HG03342 (cell line): ENCODE data around the gene SHC3.
"Not testable (repeated sequence)": the region's sequence is repeated elsewhere in the genome, so short reads cannot be mapped to it uniquely, and the experiment has no call there.

ENCODE experiments used
- ATAC-seq: cut with Tn5 transposase; IDR thresholded peaks from one replicate; pipeline ENCODE4 v1.9.1; 2021; ENCODE audit warnings: mild to moderate bottlenecking, moderate library complexity; ENCODE audit not compliant: unreplicated experiment

SHC3 gene, protein sequence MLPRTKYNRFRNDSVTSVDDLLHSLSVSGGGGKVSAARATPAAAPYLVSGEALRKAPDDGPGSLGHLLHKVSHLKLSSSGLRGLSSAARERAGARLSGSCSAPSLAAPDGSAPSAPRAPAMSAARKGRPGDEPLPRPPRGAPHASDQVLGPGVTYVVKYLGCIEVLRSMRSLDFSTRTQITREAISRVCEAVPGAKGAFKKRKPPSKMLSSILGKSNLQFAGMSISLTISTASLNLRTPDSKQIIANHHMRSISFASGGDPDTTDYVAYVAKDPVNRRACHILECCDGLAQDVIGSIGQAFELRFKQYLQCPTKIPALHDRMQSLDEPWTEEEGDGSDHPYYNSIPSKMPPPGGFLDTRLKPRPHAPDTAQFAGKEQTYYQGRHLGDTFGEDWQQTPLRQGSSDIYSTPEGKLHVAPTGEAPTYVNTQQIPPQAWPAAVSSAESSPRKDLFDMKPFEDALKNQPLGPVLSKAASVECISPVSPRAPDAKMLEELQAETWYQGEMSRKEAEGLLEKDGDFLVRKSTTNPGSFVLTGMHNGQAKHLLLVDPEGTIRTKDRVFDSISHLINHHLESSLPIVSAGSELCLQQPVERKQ

DNA sequence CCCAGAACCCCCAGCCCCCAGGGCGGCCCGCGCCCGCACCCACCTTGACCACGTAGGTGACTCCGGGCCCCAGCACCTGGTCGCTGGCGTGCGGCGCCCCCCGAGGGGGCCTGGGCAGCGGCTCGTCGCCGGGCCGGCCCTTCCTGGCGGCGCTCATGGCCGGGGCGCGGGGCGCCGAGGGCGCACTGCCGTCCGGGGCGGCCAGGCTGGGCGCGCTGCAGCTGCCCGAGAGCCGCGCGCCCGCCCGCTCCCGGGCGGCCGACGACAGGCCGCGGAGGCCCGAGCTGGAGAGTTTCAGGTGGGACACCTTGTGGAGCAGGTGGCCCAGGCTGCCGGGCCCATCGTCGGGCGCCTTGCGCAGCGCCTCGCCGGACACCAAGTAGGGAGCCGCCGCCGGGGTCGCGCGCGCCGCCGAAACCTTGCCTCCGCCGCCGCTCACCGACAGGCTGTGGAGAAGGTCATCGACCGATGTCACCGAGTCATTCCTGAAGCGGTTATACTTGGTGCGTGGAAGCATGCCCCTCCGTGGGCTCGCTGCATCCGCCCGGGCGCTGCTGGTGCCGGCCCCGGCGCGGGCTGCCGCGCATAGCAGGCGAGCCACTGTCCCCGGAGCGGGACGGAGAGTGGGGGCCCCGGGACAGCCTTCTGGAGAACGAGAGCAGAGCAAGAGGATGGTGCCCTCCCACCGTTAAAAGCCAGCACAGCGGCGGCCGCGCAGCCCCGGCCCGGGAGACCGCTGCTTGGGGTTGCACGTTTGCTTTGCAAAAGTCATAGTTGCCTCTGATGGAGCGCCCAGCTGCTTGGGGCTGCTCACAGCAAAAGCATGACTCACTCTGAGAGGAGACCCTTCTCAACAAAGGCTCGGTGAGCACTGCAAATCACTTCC is at the start of gene SHC3:
Gene SHC3, minus strand, starts transcription at position 875 of the 886 bp plus-strand sequence. Its CDS starts 358 bp downstream, at position 517.
- ATAC-seq: no peak

DNA sequence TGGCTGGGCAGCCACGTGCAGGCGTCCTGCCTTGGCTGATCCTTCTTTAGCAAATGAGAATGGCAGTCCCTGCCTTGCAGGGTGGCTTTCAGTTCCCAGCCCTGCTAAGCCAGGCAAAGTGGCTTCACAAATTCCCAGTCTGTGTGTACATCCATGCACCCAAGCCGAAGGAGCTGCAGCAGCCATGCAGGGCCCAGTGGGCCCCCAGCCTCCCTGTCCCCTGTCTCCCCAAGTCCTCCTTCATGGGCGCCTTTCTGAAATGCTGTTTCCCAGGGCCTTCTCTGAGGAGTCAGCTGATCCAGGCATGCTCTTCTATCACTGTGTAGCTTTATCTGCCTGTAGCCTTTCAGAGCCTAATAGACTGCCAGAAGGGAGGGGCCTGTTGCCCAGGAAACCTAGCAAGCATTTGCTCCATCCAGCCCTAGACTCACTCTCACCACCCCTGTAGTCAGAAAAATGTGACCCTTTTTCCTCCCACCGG is 47.4 kb upstream of the SHC3 start:
- ATAC-seq: no peak

DNA sequence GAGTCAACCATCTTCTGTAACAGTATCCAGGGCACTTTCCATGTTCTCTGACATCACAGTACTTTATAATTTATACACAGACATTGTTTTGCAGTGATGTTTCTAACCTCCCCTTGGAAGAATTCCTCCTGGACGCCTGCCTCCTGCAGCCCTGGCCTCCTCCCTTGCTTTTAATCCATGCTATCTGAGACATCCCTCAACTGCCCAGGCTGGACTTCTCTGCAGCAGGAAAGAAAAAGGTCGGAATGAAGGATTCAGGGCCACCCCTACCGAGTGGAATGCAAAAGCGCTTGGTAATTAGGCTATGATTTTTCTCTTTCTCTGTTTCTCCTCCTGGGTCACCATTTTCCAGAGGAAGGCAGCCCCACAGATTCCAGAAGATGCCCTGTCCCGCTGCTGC is 47.0 kb upstream of the SHC3 start:
- ATAC-seq: no peak

DNA sequence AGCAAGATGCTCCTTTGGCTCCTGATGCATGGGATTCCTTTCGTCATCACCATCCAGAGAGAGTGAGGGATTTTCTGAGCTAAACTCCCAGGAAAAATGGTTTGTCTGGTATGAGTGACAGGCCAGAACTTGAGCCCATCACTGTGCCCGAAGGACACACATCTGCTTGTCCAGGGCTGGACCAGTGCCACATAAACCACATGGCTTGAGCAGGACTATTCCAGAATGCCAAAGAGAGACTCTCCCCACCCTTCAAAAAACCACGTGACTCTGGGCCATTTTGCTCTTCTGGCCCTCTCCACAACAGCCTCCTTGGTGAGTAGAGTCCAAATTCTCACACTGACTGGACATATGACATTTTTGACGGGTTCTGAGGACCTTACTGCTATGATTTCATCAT is 46.4 kb upstream of the SHC3 start:
- ATAC-seq: no peak

DNA sequence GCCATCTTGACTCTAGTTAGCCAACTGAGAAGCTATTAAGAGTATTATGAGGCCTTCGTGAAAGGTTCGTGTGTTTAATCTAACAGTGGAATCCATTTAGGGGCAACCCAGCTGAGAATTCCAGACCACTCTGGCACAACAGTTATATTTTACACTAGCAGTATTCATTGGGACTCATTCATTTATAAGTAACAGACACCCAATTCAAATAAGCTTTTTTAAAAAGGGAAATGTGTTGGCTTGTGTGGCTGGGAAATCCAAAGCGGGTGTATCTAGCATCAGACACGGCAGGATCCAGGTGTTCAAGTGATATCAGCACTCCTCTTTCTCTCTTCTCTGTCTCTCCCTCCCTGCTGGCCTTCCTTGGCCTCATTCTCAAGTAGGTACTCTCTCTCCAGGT is 46.0 kb upstream of the SHC3 start:
- no peak for ATAC-seq

DNA sequence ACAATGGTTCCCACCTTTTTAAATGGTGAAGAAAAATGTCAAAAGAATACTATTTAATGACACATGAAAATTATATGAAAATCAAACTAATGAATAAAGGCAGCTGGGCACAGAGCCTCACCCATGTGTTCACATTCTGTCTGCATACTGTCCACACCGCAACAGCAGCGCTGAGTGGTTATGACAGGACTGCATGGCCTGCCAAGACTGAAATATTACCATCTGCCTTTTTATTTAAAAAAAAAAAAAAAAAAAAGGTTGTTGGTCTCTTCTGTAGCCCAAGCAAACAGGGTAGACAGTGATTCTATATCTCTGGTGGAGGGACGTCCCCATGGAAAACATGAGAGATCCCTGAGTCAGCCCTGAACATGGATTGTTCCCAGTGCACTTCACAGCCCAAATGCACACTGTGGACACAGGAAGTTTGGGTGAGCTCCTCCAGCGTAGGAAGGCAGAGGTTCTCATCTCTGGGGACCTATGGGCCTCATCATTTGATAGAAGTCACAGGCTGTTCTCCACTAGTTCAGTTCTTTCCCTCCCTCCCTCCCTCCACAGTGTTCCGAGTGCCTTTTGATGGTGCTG is 44.9 kb upstream of the SHC3 start:
- ATAC-seq: no peak

DNA sequence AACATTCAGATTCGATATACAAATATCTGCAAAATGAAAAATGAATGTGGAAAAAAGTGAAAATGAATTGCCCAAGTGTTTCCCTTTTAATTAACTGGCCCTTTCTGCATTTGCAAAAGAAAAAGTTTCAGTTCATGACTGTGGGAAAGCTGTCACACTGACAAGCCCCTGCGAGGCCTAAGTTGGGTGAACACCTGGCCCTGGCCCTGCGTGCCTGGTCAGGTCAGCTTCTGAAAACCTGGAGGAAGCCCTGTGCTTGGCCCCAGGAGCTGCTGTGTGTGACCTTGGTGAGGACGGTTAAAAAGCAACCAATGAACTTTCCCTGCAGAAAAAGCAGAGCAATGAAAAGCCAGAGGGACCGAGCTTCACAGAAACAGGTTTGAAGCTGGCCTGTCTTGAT is 41.0 kb upstream of the SHC3 start:
- no peak for ATAC-seq

DNA sequence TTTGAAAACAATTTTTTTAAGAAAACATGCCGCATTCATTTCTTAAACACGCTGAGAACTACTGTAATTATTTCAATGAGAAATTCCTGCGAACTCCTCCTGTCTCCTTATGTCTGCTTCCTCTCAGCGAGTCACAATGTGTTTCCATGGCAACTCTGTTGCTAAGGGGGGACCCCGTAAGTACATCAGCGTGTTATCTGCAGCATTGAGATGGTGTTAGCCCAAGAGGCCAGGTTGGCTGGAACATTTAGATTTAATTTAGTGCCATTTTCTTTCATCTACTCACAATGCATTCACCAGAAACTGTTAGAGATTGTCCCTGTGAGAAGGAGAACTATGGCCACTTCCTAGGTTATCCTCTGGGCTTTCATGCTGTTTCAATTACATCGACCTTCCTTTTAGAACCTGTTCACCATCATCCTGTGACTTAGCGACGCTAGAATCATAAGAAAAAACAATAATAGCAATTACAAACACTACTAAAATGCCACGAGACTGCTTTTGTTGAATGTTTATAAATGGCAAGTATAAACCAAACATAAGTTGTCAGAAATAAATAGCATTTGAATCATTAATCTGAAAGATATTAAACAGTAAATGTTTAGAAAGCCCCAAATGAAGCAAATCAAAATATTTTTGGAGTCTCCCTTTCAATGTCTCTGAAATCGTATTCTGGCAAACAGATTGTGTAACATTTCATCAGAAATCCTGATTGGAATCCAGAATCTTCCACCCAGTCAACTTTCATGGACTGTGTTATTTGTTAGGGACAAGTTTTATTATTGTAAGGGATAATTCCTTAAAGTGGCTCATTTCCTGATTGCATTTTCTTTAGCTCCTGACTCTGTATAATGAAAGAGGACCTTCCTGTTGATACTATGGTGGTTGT is 39.7 kb upstream of the SHC3 start:
- no peak for ATAC-seq

DNA sequence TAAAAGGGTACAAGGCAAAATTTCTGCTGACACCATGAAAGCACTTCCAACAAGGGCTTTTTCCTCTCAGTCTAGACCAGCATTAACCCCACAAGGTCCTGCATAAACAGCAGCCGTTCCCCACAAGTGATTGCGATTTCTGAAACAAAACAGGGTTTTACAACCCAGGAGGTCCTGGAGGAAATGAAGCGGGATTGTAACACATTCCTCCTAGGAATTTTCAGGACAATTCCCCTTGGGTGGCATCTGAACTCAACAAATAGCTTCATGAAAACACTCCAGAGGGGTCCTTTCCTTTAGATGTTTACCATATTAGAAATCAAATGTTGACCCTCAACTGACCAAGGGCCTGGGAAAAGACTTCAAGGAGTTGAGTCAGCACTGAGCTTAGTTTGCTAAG is 36.7 kb upstream of the SHC3 start:
- no peak for ATAC-seq

DNA sequence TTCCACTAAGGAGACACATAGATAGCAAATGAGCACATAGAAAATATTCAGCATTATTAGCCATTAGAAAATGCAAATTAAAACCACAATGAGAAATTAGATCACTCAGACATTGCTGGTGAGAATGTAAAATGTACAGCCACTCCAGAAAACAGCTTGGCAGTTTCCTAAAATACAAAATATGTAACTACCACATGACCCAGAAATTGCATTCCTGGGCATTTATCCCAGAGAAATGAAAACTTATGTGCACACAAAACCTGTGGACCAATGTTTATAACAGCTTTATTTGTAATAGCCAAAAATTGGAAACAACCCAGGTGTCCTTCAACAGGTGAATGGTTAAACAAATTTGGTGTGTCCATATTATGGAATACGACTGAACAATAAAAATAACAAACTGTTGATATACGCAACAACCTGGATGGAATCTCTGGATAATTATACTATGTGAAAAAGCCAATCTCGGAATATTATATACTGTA is 34.8 kb upstream of the SHC3 start:
- no peak for ATAC-seq

DNA sequence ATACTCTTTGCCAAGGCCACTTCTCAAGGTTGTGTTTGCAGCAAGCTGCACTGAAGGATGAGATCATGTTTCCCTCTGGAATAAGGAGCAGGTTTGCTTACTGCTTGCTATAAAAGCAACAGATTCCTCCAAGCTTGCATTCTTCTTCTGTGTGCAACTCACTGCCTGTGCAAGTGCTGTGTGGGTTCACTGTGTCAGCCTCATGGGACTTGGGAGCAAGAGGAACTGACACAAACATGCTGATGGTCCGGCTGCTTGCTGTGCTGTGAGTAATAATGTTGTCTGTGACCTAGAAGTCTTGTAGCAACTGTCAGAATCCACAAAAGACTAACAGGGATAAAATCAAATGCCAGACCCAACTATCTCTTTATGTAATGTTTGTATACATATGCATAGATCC is 33.6 kb upstream of the SHC3 start:
- ATAC-seq: no peak

DNA sequence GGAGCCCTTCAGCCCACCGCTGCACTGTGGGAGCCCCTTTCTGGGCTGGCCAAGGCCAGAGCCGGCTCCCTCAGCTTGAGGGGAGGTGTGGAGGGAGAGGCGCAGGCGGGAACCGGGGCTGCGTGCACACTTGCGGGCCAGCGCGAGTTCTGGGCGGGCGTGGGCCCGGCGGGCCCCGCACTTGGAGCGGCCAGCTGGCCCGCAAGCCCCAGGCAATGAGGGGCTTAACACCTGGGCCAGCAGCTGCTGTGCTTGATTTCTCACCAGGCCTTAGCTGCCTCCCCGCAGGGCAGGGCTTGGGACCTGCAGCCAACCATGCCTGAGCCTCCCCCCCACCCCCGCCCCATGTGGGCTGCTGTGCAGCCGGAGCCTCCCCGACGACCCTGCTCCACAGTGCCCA is 30.7 kb upstream of the SHC3 start:
- ATAC-seq: not testable (repeated sequence)

DNA sequence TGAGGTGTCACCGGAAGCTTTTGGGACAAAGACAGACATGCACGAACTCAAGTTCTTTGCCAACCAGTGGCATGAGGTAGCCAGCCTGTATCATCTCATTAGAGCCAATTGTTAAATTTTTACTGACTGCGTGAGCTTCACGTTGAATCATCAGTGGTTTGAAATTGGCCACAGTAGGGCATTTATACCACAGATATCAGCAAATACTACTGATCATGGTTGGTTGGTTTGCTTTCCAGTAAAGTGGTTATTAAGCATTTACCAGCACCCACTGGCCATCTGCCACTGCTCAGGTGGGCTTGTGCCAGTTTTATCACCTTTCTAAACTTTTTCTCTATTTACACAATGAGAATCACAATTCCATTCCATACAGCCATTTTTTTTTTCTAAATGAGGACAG is 28.4 kb upstream of the SHC3 start:
- no peak for ATAC-seq

DNA sequence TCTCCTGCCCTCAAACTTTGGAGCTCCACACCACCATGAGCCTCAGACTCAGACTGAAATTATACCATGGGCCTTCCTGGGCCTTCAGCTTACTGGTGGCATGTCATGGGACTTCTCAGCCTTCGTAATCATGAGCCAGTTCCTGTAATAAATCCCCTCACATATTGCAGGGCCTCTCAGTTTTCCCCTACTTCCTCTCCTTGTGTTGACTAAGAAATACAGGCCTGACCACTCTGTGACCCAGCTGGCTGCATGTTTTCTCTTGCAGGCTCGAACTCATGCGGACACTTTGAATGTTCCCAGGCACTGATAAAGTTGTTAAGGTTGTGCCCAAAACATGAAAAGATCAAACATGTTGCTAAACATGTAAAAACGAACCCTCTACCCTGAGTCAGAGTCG is 26.2 kb upstream of the SHC3 start:
- ATAC-seq: no peak

DNA sequence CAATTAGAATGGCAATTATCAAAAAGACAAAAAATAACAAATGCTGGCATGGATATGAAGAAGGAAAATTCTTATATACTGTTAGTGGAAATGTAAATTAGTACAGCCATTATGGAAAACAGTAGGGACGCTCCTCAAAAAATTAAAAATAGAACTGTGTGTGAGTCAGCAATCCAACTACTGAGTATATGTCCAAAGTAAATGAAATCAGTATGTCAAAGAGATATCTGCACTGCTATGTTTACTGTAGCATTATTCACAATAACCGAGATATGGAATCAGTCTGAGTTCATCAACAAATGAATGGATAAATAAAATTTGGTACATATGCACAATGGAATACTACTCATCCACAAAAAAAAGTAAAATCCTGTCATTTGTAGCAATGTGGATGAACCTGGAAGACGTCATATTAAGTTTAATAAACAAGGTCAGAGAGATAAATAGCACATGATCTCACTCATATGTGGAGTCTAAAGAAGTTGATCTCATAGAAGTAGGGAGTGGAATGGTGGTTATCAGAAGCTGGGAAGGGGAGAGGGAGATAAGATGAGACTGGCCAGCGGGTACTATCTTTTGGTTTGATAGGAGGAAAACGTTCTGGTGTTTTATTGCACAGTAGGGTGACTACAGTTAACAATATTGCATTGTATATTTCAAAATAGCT is 16.6 kb upstream of the SHC3 start:
- no peak for ATAC-seq

DNA sequence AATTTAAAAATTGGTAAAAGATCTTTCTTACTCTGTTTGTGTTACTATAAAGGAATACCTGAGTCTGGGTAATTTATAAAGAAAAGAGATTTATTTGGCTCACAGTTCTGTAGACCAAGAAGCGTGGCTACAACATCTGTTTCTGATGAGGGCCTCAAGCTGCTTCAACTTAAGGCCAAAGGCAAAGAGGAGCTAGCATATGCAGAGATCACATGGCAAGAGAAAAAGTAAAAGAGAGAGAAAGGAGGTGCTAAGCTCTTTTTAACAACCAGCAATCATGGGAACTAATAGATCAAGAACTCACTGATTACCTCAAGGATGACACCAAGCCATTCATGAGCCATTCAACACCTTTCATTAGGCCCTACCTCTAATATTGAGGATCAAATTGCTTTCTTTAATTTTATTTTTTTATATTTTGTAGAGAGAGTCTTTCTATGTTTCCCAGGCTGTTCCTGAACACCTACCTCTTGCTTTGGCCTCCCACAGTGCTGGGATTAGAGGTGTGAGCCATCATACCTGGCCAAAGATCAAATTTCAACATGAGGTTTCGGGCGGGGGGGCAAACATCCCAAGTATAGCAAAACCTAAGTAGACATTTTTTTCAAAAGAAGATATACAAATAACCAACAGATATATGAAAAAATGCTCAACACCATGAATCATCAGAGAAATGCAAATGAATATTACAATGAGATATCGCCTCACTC is 16.0 kb upstream of the SHC3 start:
- no peak for ATAC-seq

DNA sequence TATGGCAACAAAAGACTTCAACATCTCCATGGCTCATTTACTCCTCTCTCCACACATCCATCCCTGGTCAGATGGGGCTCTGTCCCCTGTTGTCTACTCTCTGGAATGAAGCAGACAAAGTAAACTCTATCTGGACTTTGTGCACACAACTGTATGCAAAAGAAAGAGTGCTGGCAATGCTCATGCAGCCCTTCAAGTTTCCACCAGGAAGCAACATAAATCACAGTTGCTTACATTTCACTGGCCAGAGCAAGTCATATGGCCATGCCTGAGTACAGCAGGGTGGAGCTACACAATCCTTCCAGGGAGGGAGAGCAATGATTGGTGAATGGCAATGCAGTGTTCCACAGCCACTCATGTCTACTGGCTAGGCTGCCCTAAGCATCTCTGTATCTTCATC is 12.4 kb upstream of the SHC3 start:
- ATAC-seq: no peak

DNA sequence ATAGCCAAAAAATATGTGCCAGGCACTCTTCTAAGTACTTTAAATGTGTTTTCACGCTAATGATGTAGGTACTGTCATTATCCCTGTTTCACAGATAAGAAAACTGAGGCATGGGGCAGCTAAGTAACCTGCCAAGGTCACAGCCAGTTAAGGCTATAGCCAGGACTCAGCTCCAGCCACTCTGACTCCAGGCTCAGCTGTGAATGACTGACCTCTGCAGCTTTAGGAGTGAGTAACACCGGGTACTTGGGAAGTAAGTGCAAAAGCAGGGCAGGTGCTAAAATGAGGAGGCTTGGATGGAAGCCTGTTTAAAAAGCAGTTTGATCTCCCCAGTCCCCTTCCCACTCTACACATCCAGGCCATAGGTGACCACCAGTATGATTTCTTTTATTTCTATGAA is 10.6 kb upstream of the SHC3 start:
- no peak for ATAC-seq

DNA sequence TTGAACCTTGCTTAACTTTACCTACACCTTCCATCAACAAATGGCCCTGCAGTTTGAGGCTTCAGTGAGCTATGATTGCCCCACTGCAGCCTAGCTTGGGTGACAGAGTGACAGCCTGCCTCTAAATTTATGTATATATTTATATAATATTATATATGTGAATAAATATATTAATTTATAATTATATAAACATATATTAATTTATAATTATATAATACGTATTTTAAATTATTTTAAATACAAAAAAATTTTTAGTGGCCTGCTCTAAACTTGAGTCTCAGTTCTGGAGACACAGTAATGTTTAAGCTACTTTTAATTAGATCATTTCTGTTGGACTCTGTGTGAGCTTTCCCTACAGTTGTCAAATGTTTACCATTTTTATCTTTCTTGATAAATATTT is 9.3 kb upstream of the SHC3 start:
- no peak for ATAC-seq
